Activated B cell treated with CpG ODN at 0.5 μM for 24 hours (primary cell): ENCODE data around the gene RPS24. TPM values are rescaled to one million over a fixed set of nuclear protein-coding genes. Genes with fewer than 3 reads are reported as not detected.

Experiments
- ATAC-seq: fragments of 200-7000 bp; cut with Tn5 transposase; one replicate; pipeline ENCODE4 v1.10.0; 2021; ENCODE audit warnings: low read depth, mild to moderate bottlenecking, moderate library complexity
- CTCF ChIA-PET: fragments of 350-600 bp; sonication (Branson Sonifier 250); formaldehyde crosslinking; loops from one replicate; lab custom pipeline; 2021; ENCODE audit warnings: antibody characterized with exemption; lab: Charles Lee
- POLR2A ChIA-PET: fragments of 350-600 bp; sonication (Branson Sonifier 250); formaldehyde crosslinking; loops from one replicate; lab custom pipeline; 2021; ENCODE audit warnings: antibody characterized with exemption; lab: Charles Lee
- DNase-seq: peaks from one replicate; pipeline ENCODE4 v3.0.0; 2022
- H3K27ac Mint-ChIP-seq: one replicate; pipeline ENCODE4 v1.8.0; 2020; ENCODE audit warnings: mixed read lengths
- H3K27me3 Mint-ChIP-seq: one replicate; pipeline ENCODE4 v1.8.0; 2021; ENCODE audit warnings: mixed read lengths
- H3K36me3 Mint-ChIP-seq: one replicate; pipeline ENCODE4 v1.8.0; 2021; ENCODE audit warnings: low read depth, mixed read lengths
- H3K4me1 Mint-ChIP-seq: one replicate; pipeline ENCODE4 v1.8.0; 2021; ENCODE audit warnings: mixed read lengths
- H3K4me3 Mint-ChIP-seq: one replicate; pipeline ENCODE4 v1.8.0; 2020; ENCODE audit warnings: mild to moderate bottlenecking, mixed read lengths
- H3K9me3 Mint-ChIP-seq: one replicate; pipeline ENCODE4 v1.8.0; 2020; ENCODE audit warnings: mixed read lengths
- intact Hi-C: fragments of 100-400 bp; cut with micrococcal nuclease; formaldehyde crosslinking; loops from one replicate; pipeline ENCODE4 v1.15.1; 2024
- total RNA-seq: library from RNA; stranded (reverse); gene quantifications from 2 replicates; pipeline ENCODE4 v1.2.3, GENCODE V29; 2022
- TF ChIP-seq, protein P1 (sequence below): fragments of 200-600 bp; IDR thresholded peaks from one replicate; pipeline ENCODE4 v1.8.0; 2022; ENCODE audit warnings: antibody characterized with exemption, mild to moderate bottlenecking

Gene RPS24
- total RNA-seq, 1 donor from 2014 or later, result 2,004 TPM

DNA sequence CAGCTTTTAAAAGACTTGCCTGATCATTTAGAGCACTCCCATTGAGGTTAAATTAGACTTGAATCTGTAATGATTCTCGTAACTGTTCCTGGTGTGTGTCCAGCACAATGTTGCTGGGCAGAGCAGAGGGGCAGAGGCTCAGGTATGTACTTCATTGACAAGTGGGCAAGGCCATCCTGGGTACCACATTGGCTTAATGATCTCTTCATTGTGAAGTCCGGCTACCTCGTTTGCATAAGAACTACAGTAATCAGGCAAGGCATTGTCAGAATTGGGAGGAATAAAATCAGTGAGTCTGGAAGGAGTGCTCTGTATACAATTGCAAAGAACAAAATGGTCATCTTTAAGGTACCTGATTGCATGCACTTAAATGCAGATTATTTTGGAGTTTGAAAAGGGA lies 6.1 kb downstream of the RPS24 start:
- intact Hi-C loops, result loop anchor here (10.0 kb wide), 3 partner anchors 175 to 1895 kb away; no protein-coding TSS in a partner anchor
- ChIA-PET POLR2A (no interaction called here), CTCF (no interaction called here)
- peaks cover 93% of the 10 kb centered on the region for H3K36me3 Mint-ChIP-seq
- no peaks in the 10 kb centered on the region for H3K27me3 Mint-ChIP-seq
- TF ChIP-seq, protein P1, sequence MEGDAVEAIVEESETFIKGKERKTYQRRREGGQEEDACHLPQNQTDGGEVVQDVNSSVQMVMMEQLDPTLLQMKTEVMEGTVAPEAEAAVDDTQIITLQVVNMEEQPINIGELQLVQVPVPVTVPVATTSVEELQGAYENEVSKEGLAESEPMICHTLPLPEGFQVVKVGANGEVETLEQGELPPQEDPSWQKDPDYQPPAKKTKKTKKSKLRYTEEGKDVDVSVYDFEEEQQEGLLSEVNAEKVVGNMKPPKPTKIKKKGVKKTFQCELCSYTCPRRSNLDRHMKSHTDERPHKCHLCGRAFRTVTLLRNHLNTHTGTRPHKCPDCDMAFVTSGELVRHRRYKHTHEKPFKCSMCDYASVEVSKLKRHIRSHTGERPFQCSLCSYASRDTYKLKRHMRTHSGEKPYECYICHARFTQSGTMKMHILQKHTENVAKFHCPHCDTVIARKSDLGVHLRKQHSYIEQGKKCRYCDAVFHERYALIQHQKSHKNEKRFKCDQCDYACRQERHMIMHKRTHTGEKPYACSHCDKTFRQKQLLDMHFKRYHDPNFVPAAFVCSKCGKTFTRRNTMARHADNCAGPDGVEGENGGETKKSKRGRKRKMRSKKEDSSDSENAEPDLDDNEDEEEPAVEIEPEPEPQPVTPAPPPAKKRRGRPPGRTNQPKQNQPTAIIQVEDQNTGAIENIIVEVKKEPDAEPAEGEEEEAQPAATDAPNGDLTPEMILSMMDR, result no peak
- DNase-seq (no peak), ATAC-seq (no peak)
- H3K27ac Mint-ChIP-seq, result no peak overlapping the region
- peaks cover 61% of the 10 kb centered on the region for H3K4me1 Mint-ChIP-seq
- no peaks in the 10 kb centered on the region for H3K9me3 Mint-ChIP-seq
- no peak overlapping the region for H3K4me3 Mint-ChIP-seq

DNA sequence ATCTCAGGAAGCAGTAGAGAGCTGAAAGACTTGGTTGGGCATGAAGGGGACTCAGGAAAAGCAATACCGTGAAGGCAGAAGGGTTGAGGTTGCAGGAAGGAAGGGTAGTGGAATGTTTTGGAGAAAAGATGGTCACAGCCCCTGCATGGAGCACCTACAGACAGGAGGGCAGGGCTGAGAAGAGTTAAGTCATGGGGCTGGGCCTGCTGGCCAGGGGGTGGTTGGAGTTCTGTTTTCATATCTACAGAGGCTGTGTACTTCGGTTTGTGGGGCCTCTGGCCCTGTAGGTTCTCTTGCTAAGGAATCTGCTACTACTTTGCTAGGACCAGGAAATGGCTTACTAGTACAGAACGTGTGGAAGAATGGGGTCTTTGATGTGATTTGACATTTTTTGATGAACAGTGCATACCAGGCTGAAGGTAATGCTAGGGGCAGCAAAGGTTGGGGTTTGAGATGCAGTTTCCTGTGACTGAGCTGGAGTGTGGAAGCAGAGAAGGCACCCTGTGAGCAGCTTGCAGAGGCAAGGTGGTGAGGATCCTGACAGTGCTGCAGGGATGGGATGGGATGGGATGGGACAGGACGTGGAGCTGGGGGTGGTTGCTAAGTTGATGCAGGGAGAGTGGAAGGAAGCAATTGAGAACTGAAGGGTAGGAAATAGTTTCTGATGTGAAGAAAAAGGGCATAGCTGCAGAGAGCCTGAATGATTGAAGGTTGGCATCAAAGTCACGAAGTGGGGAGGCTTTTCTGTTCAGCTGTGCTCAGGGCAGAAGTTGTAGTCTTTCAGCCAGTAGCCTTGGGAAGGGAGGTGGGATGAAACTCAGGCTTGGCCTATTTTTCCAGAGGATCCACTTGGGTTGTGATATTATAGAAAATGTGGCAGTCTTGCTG lies 7.8 kb downstream of the RPS24 start:
- Mint-ChIP-seq H3K36me3 (peaks cover 77% of the 10 kb centered on the region), H3K4me3 (no peak overlapping the region), H3K27me3 (no peaks in the 10 kb centered on the region), H3K27ac (peak overlapping the region; percentile 24), H3K4me1 (peaks cover 53% of the 10 kb centered on the region), H3K9me3 (no peaks in the 10 kb centered on the region)
- DNase-seq (no peak), ATAC-seq (no peak)
- TF ChIP-seq, protein P1, result no peak
- POLR2A ChIA-PET, result no interaction called here
- CTCF ChIA-PET, result interaction anchor here (1.8 kb wide), 1 partner anchor 1156 kb away, joined by 4 read pairs; no protein-coding TSS in a partner anchor
- intact Hi-C loops, result loop anchor here (10.0 kb wide), 2 partner anchors 173 to 933 kb away; no protein-coding TSS in a partner anchor

DNA sequence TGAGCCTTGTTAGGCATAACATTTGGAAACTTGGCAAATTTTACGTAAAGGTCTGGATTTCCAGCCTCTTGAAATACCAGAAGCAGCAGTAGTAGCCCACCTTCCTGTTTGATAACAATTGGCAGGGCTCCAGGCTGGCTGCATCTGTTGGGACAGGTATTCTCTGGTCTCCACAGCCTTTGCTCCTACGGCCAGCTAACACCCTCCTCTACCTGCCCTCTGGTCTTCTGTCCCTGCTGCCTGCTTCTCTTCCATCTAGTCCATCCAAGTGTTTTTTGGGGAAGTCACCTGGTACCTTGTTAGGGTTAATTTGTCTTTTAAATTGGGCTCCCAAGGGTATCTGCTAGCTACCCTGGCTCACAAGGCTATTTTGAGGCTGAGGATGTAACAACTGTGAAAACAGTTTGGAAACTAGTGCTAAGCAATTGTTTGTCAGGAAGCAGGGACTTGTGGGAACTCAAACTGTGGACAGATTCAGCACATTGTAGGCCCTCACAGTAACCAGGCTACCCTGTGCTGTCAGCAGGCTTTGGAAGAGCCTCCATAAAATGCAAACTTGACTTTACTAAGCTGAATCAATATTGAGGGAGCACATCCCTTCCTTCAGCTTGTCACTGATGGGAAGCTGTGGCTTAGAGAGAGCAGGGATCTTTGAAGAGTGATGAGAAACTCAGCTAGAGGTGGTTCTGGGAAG lies 8.5 kb downstream of the RPS24 start:
- ATAC-seq, result no peak
- TF ChIP-seq, protein P1, result no peak
- POLR2A ChIA-PET, result interaction anchor here (1.6 kb wide), 1 partner anchor 8 kb away, joined by 4 read pairs; the partner anchor contains the start of gene RPS24
- intact Hi-C loops, result loop anchor here (10.0 kb wide), 2 partner anchors 173 to 933 kb away; no protein-coding TSS in a partner anchor
- H3K9me3 Mint-ChIP-seq, result no peaks in the 10 kb centered on the region
- CTCF ChIA-PET, result interaction anchor here (0.7 to 1.8 kb wide), 3 partner anchors 13 to 1155 kb away, joined by 3 to 4 read pairs (median 3); partner anchors contain the start of gene POLR3A
- H3K4me1 Mint-ChIP-seq, result peaks cover 48% of the 10 kb centered on the region
- no peaks in the 10 kb centered on the region for H3K27me3 Mint-ChIP-seq
- H3K27ac Mint-ChIP-seq, result peak overlapping the region; percentile 59
- no peak for DNase-seq
- H3K36me3 Mint-ChIP-seq, result peaks cover 69% of the 10 kb centered on the region
- no peak overlapping the region for H3K4me3 Mint-ChIP-seq

DNA sequence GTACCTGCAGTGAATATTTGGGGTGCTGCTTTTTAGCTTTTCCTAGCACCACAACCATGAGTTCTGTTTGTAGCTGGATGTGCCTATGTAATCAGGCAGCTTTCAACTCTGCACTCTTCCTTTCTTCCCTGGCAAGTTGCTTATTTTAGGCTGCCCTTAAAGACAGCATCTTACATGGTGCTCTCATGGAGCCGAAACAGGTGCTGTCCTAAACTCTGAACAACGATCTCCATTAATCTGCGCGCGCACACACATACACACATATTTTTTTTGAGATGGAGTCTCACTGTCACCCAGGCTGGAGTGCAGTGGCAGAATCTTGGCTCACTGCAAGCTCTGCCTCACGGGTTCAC lies 9.1 kb downstream of the RPS24 start:
- H3K9me3 Mint-ChIP-seq, result no peaks in the 10 kb centered on the region
- ChIA-PET CTCF (interaction anchor here (0.7 to 1.8 kb wide), 3 partner anchors 13 to 1155 kb away, joined by 3 to 4 read pairs (median 3); partner anchors contain the start of gene POLR3A), POLR2A (interaction anchor here (1.6 kb wide), 1 partner anchor 9 kb away, joined by 4 read pairs; the partner anchor contains the start of gene RPS24)
- no peak overlapping the region for H3K27ac Mint-ChIP-seq
- no peak overlapping the region for H3K4me3 Mint-ChIP-seq
- DNase-seq, result no peak
- TF ChIP-seq, protein P1, result no peak
- intact Hi-C loops, result loop anchor here (10.0 kb wide), 2 partner anchors 172 to 932 kb away; no protein-coding TSS in a partner anchor
- no peak for ATAC-seq
- no peaks in the 10 kb centered on the region for H3K27me3 Mint-ChIP-seq
- peaks cover 65% of the 10 kb centered on the region for H3K36me3 Mint-ChIP-seq
- peaks cover 46% of the 10 kb centered on the region for H3K4me1 Mint-ChIP-seq
